ENCODE results near the gene OR56A4.

The OR56A4 gene, protein sequence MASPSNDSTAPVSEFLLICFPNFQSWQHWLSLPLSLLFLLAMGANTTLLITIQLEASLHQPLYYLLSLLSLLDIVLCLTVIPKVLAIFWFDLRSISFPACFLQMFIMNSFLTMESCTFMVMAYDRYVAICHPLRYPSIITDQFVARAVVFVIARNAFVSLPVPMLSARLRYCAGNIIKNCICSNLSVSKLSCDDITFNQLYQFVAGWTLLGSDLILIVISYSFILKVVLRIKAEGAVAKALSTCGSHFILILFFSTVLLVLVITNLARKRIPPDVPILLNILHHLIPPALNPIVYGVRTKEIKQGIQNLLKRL

DNA sequence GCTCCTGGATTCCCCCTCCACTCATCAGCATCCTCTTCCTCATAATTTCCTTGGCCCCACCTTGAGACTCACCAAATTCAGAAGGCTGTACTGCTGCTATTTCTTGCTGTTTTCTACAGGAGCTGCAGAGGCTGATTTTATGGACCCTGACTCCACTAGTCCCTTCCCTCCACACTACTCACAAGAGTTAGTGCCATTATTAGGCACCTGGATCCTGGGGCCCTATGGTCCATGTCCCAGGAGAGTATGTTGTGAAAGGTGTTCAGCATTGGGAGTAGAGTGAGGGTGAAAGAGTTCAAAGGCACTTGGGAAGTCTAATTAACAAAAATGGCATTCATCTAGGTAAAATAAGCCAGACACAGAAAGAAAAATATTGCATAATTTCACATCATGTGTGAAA lies at the start of gene OR56A4:
Gene OR56A4, minus strand, starts transcription at position 101 of the 400 bp plus-strand sequence. CDS start 3,954 bp downstream, outside the sequence.
- DNase-seq (ENCODE audit: low read depth), result no peak

DNA sequence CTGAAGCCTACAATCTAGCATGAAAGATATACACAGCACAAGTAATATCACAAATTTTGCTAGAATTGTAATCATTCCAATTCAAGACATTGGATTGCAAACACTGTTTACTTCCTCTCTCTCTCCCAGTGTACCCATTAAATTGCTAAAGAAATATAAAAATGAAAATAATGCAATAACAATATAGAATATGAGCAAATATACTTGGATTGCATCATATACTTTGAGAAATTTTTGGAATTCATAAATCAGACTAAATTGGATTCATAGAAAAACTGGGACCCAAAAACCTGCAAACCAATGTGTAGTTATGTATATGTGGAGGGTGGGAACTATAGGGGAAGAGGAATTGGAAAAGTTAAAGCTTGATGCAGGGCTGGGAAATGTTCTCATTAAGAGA lies 48.8 kb upstream of the OR56A4 start:
- no peak for DNase-seq (ENCODE audit: low read depth)

DNA sequence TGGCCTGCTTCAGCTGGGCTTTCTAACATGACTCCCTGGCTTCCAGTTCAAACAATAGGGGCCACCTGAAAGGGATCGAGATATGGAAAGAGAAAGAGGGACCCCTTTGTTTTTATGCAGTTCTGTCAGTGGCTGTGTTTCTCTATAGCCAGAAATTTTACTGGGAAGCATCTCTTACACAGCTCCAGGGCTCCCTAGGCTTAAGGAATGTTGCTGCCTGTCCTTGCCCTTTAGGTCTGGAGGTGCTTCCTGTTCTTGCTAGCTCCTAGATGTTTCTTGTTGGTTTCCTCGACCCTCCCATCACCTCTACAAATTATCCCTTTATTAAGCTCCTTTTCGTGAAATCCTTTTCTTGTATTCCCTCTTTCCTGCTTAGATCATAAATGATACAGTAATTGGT lies 45.6 kb upstream of the OR56A4 start:
- DNase-seq (ENCODE audit: low read depth), result no peak

DNA sequence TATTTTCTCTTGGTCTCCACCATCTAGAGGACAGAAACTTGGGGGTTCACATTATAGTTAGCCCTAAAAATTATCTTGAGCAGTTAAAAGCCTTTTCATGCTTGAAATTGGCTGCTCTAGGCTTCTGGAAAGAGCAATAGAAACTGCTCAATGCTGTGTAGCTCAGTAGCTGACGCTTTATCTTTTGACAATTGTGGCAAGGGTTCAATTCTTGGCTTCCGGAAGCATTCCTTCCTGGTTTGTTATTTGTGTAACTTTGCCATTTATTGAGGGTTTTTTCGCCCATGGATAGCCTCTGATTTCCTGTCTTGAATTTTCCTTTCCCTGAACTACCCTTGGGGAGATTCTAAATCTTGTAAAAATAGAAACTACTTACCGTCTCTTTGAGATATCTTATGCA lies 34.1 kb upstream of the OR56A4 start:
- no peak for DNase-seq (ENCODE audit: low read depth)

DNA sequence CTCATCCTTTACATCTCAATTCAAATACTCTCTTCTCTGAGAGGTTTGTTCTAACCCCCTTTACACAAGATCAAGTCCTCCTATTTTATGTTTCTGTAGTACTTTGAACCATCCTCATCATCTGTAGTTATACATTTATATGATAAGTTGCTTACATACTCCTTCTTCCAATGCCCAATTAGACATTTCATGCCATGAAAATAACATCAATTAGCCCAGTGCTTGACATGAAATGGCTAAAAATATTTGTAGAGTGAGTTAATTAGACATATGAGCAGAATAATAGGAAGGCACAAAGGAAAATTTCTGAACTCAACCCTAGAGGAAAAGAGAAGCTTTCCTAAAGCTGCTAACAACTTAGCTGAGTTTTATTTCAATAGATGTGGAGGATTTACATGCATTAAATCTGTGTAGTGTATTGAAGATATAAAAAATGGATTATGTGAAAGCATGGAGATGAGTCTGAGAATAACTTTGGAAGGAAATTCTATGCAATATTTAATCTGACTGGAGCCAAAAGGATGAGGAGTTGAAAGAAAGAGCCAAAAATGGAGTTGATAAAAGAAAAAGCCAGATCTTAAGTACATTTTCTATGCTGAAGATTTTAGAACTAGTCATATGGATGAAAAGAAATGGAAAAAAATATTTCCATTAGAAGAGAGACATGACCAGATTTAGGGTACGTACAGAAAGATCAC lies 24.1 kb upstream of the OR56A4 start, which contains the start of gene OR56A1:
Gene OR56A1, minus strand, starts transcription at position 51 of the 698 bp plus-strand sequence. CDS start 3,066 bp downstream, outside the sequence.
- no peak for DNase-seq (ENCODE audit: low read depth)

DNA sequence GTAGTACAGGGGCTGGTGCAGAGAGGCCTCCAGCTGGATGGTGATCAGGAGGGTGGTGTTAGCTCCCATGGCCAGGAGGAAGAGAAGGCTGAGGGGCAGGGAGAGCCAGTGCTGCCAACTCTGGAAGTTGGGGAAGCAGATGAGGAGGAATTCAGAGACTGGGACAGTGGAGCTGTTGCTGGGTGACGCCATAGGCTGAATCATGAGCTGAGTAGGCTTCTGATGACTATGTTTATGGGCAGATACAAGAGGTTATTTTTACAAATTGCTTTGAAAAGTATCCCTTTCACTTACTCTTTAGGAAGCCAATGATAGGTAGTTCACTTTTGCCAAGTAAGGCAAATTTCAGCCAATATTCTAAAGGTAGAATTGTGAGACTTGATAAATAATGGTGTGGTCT lies 20.8 kb upstream of the OR56A4 start:
- peak; percentile 39 for DNase-seq (ENCODE audit: low read depth)

DNA sequence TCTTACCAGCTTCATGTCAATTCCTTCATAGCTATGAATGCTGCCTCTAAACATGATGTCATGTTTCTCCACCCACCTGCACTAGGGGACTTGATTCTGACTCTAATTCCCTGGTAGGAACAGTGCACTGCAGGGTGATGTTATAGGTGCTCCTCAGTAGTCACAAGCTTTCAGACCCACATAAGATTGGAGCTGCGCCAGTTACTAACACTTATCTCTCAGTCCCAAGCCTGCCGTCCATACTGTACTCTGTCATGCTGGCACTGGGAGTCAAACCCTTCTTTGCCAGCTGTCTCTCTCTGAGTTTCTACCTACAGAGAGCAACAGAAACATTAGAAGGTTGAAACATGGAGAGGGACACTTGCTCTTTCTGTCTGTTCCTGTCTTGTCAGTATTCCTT lies 18.3 kb upstream of the OR56A4 start:
- DNase-seq (ENCODE audit: low read depth), result no peak

DNA sequence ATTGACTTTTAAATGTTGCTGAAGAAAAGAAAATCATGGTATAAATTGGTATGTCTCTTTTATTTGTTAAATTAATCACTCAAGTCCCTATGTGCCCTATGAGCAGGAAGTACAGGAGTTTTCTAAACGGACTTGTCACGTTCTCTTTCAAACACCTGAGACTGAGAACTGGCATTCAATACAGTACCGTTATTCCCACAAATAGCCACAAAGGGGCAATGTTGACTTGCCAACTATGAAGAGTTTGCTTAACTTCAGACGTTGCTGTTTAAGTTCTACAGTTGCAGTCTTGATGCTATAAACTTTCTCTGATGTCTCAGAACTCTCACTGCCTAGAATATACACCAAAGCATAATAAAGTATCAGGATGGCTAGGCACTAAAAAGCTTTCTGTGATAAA lies 16.2 kb upstream of the OR56A4 start:
- DNase-seq (ENCODE audit: low read depth), result peak; percentile 50

DNA sequence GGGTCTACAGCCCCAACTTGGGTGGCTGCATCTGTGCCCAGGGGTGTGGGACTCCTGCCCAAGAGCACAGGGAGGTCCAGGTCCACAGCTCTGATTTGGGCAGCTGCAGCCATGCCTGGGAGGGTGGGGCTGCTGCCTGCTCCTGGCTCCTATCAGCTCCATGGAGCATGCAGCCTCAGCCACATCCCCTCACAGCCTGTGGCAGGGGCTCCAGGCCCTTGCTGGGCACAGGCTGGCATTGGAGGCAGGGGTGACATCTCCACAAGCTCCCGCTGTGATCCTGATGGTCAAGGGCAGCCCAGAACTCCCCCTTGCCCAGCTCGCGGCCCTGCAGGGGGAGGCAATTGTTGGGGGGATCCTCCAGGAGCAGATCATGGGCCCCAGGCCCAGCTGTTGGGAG lies 6.3 kb upstream of the OR56A4 start:
- no peak for DNase-seq (ENCODE audit: low read depth)

DNA sequence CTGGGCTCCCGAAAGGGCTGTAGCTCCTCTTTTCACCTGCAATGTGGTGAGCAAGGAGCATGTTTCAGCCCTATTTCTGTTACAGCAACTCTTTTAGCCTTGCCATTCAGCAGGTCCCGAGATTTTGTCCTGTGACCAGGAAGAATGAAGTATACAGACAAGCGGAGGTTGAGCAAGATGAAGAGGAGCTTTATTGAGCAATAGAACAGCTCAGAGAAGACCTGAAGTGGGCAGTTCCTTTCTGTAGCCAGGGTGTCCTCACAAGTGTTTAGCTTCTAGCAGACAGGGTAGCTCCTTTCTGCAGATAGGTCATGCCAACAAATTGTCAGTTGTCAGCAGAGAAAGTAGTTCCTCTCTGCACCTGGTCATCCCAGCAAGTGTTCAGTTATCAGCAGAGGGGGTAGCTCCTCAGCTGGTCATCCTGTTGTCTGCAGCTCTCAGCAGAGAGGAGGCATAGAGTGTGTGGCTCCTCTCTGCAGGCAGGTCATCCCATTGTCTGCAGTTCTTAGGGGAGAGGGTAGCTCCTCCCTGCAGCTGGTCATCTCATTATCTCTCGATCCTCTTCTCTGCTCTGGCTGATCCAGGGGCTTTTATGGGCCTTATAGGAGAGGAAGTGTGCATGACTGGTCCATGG lies 5.4 kb upstream of the OR56A4 start:
- DNase-seq (ENCODE audit: low read depth), result no peak

DNA sequence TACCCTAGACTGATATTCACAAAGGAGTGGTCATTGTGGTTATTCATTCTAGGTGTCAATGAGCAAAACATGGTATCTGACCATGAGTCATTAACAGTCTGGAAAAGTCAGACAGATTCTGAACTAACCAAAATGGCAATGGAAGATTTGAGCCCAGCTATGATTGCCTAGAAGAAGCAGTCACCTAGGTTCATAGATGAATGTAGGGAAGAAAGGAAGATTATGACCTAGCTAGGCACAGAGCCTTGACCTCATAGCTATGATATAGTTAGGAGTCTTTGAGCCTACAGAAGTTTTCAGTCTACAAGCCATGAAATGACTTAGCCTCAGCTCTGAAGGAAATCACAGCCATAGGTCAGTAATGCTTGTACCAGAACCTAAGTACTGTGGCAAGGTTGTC lies 351 bp downstream of the OR56A4 start:
- no peak for DNase-seq (ENCODE audit: low read depth)

DNA sequence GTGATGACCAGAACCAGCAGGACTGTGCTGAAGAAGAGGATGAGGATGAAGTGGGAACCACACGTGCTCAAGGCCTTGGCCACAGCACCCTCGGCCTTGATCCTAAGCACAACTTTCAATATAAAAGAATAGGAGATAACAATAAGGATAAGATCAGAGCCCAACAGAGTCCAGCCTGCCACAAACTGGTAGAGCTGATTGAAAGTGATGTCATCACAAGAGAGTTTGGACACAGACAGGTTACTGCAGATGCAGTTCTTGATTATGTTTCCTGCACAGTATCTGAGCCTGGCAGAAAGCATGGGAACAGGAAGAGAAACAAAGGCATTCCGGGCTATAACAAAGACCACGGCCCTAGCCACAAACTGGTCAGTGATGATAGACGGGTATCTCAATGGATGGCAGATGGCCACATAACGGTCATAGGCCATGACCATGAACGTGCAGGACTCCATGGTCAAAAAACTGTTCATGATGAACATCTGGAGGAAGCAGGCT lies 4.5 kb downstream of the OR56A4 start:
- no peak for DNase-seq (ENCODE audit: low read depth)

DNA sequence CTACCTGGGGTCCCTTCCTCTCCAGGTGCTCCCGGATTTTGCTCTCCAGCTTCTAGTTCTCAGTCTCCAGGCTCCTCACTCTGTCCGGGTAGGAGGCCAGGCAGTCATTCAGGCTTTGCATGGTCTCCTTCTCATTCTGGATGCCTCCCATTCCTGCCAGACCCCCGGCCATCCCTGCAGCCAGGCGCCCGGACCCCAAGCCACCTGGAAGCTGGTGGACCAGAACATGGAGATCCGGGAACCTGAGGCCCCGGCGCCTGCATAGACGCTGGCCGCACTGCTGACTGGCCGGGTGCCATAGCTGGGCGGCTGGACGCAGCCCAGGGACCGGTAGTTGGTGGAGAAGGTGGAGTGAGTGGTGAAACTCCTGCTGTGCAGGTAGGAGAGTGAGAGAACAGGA lies 12.0 kb downstream of the OR56A4 start:
- DNase-seq (ENCODE audit: low read depth), result no peak

DNA sequence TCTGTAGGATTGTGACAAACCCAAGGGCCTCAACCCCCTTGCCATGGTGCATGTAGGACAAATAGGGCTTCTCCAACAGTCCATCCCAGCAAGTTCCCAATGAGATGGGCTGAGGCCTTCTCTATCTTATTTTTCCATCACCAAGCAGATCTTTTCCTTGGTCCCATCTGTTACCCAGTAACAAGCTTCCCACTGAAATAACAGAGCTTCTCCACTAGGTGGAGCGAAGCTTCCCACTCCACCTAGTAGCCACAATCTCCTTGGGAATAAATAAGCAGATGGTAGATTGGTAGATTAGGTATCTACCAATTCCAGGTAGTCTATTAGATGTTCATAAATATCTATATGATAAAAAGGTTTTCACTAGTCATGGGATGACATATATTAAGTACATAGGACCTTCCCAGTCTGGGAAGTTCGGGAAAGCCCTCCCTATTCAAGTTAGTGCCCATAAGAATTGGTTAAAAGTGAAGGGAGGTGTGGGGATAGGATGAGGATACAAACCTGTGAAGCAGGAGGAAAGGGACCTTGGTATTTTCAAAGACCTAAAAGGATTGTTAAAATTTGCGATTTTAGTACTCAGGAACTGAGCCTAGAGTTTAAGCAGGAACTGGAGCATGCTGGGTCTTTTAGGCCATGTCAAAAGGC lies 14.0 kb downstream of the OR56A4 start:
- DNase-seq (ENCODE audit: low read depth), result peak; percentile 46

DNA sequence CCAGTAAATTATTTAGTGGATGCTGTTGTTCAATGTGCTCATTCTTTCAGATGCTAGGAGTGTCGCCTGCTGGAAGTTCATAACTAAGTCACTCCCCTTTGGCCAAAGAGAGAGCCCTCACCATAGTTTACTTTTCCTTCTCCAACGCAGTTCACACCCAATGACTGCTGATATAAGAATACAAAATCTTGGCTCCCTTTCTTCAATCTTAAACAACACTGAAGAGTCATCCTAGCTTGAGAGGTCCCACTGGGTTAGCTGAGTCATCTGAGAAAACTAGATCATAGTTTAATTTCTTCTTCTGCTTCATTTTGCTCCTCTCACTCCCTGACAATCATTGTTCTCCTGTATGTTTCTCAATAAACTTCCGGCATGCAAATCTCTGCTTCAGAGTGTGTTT lies 14.6 kb downstream of the OR56A4 start:
- no peak for DNase-seq (ENCODE audit: low read depth)

DNA sequence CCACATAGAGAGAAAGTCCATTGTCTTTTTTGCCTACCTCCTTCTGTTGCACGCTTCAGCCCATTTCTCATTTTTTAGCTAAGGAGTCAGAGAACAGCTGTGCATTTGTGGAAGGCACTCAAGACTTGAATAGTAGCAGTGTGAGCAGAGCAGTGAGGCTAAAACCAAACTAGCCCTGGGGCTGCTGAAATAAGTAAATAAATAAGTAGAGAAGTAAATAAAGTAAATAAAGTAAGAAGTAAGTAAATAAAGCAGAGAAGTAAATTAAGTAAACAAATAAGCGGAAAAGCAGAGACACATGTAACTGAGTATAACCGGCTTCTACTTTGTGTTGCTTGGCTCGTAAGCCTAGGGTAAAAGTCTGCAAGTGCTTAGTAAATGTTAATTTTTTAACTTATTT lies 17.5 kb downstream of the OR56A4 start:
- no peak for DNase-seq (ENCODE audit: low read depth)

DNA sequence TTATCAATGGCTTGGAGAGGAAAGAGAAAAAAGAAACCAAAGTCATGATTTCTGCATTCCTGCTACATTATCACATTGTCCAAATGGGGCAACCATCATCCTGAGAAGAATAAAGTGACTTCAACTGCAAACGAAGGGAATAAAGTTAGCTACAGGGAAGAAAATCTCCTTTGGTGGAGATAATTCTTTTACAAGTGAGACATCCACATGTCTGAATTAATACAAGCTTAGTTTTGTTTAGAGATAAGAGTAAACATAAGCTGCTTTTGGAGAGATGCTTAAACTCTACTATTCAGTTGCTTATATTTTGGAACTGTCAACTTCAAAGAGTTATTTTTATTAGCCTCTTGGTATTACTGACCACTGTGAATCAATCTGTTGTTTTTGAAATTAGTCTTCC lies 19.9 kb downstream of the OR56A4 start, which contains the start of gene OR52L1:
Gene OR52L1, minus strand, starts transcription at position 101 of the 400 bp plus-strand sequence. Its CDS starts 55 bp downstream, at position 46.
- no peak for DNase-seq (ENCODE audit: low read depth)

DNA sequence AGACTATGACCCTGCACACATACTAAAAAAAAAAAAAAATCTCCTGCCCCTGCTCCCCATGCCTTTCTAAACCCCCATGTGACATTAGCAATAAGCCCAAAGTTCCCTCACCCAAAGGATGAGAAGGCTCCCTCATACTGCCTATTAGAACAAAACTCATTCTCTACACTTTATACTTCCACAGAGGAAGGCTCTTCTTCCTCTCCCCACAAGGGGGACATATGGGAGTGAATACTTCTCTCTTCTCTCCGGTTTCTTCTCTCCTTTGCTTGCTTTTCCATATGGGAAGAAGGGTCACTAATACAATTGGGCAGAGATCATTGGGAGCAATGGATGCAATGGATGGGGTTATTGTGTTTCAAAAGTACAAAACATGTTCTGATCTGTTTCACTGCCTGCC lies 23.3 kb downstream of the OR56A4 start:
- peak; percentile 3 for DNase-seq (ENCODE audit: low read depth)

DNA sequence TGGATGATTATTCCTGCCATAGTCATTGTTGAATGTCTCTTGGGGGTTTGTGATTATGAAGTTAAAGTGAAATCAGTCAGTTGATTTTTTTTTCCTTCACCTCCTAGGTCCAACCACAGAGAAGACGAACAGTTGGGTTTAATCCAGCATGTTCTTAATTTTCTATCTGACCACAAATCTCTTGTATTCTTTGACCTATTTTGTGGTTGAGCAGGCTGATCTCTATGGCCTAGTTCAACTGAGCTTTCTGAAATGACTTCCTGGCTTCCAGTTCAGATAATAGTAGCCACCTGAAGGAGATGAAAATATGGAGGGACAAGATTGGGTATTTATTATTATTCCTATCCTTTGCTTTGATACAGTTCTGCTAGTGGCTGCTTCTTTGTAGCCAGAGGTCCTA lies 33.2 kb downstream of the OR56A4 start:
- no peak for DNase-seq (ENCODE audit: low read depth)

DNA sequence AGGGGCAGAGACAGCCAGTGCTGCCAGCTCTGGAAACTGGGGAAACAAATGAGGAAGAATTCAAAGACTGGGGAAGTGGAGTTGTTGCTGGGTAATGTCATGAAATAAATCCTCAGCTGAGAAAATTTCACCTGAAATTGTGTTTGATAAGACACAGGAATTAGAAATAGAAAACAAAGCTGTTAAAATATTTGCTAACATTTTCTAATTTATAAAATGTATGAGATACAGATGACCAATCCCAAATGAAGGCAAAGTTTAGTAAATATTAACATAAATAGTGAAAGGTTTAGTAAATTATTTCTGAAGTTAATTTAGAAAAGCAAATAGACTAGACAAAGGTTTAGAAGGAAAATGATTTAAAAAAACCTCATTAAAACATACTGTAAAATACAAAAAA lies 38.4 kb downstream of the OR56A4 start, which contains the start of gene OR56A5:
Gene OR56A5, minus strand, starts transcription at position 101 of the 400 bp plus-strand sequence. Its CDS starts 0 bp downstream, at position 101.
- DNase-seq (ENCODE audit: low read depth), result no peak

DNA sequence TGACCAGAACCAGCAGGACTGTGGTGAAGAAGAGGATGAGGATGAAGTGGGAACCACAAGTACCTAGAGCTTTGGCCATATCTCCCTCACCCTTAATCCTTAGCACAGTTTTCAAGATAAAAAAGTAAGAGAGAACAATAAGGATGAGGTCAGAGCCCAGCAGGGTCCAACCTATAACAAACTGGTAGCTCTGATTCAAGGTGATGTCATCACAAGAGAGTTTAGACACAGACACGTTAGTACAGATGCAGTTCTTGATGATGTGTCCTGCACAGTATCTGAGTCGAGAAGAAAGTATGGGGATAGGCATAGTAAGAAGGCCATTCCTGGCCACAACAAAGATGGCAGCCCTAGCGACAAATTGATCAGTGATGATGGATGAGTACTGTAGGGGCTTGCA lies 39.0 kb downstream of the OR56A4 start:
- peak; percentile 7 for DNase-seq (ENCODE audit: low read depth)

DNA sequence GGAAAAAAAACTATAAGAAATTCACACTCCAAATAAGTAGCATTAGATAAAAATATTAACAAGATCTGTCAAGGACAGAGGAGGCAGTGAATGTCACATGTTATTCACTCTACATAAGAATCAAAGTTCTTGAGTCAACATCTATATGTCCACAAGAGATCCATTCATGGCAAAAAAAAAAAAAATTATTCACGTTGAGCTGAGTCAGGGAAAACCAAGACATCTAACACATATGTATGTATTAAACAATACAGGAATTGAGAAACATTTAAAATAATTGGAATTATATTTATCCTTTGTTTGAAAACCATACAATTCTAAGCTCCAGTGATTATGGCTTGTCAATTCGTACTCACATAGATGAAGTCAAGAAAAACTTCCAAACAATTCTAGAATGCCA lies 39.8 kb downstream of the OR56A4 start:
- DNase-seq (ENCODE audit: low read depth), result no peak
